Measurements from ENCODE around the gene NUMBL.

NUMBL gene

DNA sequence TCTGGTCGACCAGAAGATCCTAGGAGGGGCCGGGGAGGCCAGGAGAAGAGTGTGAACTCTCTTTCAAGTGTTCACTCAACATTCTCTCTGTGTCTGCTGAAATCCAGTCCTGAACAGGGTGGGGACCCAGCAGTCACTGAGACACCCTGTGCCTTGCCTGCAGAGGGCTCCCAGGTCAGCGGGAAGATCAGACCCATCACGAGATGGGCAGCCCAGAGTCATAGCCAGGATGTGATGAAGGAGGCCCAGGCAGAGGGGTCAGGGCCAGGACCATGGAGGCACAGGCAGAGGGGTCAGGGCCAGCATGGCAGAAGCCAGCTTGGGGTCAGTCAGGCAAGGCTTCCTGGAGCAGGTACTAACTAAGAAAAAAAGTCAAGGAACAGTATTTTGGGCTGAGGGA lies 9.4 kb downstream of the NUMBL start:
- no peaks in the 10 kb centered on the region for H3K9me3 ChIP-seq (ENCODE audit: control insufficient read depth, insufficient read depth, low read length)
- H3K36me3 ChIP-seq (ENCODE audit: control insufficient read depth, insufficient read depth, low read length), result peaks cover 20% of the 10 kb centered on the region
- no peaks in the 10 kb centered on the region for H3K27me3 ChIP-seq (ENCODE audit: control insufficient read depth, insufficient read depth, low read length)
- no peak overlapping the region for H3K27ac ChIP-seq (ENCODE audit: low read length)
- no peak for DNase-seq (ENCODE audit: low read depth, low spot score)
- no CpG with 5 or more reads among the region's 4 CpGs for WGBS (ENCODE audit: insufficient coverage, insufficient read length)
- no peaks in the 10 kb centered on the region for H3K4me1 ChIP-seq (ENCODE audit: control insufficient read depth, insufficient read depth, low read length)
- no peak overlapping the region for H3K4me3 ChIP-seq (ENCODE audit: low read length)

DNA sequence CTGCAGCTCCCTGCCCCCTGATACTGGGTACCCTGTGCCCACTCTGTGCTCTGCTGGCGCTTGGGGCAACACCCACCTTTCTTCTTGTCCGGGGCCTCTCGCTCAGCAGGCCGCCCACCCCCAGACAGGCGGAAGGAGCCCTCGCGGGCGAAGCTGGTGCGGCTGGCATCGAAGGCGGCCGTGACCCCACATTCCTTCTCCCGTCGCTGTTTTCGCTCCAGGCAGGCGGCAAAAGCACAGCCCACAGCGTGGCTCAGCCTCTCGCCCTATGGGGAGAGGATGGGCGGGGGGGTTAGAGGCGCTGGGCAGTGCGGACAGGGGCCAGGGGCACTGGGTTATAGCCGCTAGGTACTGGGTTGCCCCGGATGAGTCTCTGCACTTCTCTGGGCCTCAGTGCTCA lies 13.3 kb downstream of the NUMBL start:
- no peaks in the 10 kb centered on the region for H3K9me3 ChIP-seq (ENCODE audit: control insufficient read depth, insufficient read depth, low read length)
- no peaks in the 10 kb centered on the region for H3K27me3 ChIP-seq (ENCODE audit: control insufficient read depth, insufficient read depth, low read length)
- no peaks in the 10 kb centered on the region for H3K4me1 ChIP-seq (ENCODE audit: control insufficient read depth, insufficient read depth, low read length)
- no peak for DNase-seq (ENCODE audit: low read depth, low spot score)
- peaks cover 24% of the 10 kb centered on the region for H3K36me3 ChIP-seq (ENCODE audit: control insufficient read depth, insufficient read depth, low read length)
- no peak overlapping the region for H3K27ac ChIP-seq (ENCODE audit: low read length)
- H3K4me3 ChIP-seq (ENCODE audit: low read length), result no peak overlapping the region
- no CpG with 5 or more reads among the region's 23 CpGs for whole genome bisulfite sequencing (ENCODE audit: insufficient coverage, insufficient read length)

DNA sequence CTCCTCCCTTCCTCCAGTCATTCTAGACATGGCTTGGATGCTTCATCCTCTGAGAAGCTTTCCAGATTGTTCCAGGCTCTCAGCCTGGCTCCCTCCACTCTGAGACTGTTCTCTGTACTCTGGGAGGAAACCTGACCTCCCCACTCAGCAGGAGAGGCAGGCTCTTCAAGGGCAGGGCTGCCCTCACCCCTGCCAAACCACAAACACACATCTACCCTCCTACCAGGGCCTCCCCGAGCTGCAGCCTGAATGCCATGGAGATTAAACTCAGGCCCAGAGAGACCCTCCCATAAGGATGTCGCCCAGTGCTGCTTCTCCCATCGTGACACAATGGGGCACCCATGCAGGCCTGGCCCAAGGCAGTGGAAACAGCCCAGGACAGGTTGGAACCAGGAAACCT lies 16.2 kb downstream of the NUMBL start:
- no peak for DNase-seq (ENCODE audit: low read depth, low spot score)
- Histone ChIP-seq H3K9me3 (ENCODE audit: control insufficient read depth, insufficient read depth, low read length) (no peaks in the 10 kb centered on the region), H3K36me3 (ENCODE audit: control insufficient read depth, insufficient read depth, low read length) (peaks cover 34% of the 10 kb centered on the region), H3K27me3 (ENCODE audit: control insufficient read depth, insufficient read depth, low read length) (no peaks in the 10 kb centered on the region), H3K4me1 (ENCODE audit: control insufficient read depth, insufficient read depth, low read length) (no peaks in the 10 kb centered on the region), H3K4me3 (ENCODE audit: low read length) (no peak overlapping the region), H3K27ac (ENCODE audit: low read length) (no peak overlapping the region)
- WGBS (ENCODE audit: insufficient coverage, insufficient read length), result no CpG with 5 or more reads among the region's 3 CpGs

DNA sequence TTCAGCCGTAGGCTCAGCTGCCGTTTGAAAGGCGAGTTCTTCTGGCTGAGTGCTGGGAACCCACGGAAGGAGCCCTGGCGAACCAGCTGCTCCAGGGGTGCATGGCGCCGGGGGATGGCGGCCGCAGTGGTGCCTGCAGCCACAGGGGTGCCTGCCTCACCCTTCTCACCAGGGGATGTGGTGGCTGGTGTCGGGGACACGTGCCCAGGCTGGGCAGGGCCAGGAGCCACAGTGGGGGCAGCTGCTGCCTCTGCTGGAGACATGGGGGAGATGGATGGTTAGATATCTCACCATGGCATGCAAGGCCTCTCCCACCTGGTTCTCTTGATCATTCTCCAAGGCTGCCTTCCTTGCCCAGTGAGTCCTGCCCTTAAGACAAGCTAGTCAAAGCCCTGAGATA lies 17.1 kb downstream of the NUMBL start:
- peaks cover 35% of the 10 kb centered on the region for H3K36me3 ChIP-seq (ENCODE audit: control insufficient read depth, insufficient read depth, low read length)
- no peaks in the 10 kb centered on the region for H3K4me1 ChIP-seq (ENCODE audit: control insufficient read depth, insufficient read depth, low read length)
- no CpG with 5 or more reads among the region's 11 CpGs for WGBS (ENCODE audit: insufficient coverage, insufficient read length)
- no peak overlapping the region for H3K4me3 ChIP-seq (ENCODE audit: low read length)
- H3K27me3 ChIP-seq (ENCODE audit: control insufficient read depth, insufficient read depth, low read length), result no peaks in the 10 kb centered on the region
- no peaks in the 10 kb centered on the region for H3K9me3 ChIP-seq (ENCODE audit: control insufficient read depth, insufficient read depth, low read length)
- DNase-seq (ENCODE audit: low read depth, low spot score), result no peak
- no peak overlapping the region for H3K27ac ChIP-seq (ENCODE audit: low read length)

DNA sequence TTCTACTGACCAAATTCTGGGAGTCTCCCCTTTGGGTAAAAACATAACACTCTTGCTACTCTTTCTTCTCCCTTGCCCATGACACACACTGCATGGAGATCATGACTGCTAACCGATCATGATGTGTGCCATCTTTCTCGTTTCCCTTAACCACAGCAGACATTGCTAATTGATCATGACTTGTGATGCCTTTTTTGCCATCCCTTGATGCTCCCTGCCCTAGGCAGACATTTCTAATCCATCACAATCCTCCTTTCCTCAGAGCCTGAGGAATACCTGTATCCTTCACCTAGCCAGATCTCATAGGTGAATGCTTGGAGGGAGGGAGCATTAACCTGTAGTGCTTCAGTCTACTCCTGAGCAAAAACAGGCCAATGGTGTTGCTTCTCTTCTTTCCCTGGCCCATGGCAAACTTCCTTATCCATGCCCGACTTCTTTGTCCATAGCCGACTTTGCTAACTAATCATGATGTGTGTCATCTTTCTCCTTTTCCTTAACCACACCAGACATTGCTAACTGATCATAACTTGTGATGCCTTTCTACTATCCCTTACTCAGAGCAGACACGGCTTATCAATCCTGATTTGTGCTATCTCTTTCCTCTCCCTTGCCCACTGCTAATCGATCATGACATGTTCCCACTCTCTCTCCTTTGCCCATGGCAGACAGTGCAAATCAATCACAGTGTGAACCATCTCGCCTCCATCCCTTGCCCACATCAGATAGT lies 17.7 kb downstream of the NUMBL start:
- no peak overlapping the region for H3K4me3 ChIP-seq (ENCODE audit: low read length)
- H3K27me3 ChIP-seq (ENCODE audit: control insufficient read depth, insufficient read depth, low read length), result no peaks in the 10 kb centered on the region
- no peaks in the 10 kb centered on the region for H3K4me1 ChIP-seq (ENCODE audit: control insufficient read depth, insufficient read depth, low read length)
- DNase-seq (ENCODE audit: low read depth, low spot score), result no peak
- H3K27ac ChIP-seq (ENCODE audit: low read length), result no peak overlapping the region
- no peaks in the 10 kb centered on the region for H3K9me3 ChIP-seq (ENCODE audit: control insufficient read depth, insufficient read depth, low read length)
- H3K36me3 ChIP-seq (ENCODE audit: control insufficient read depth, insufficient read depth, low read length), result peaks cover 35% of the 10 kb centered on the region
- WGBS (ENCODE audit: insufficient coverage, insufficient read length), result no CpG with 5 or more reads among the region's 7 CpGs

DNA sequence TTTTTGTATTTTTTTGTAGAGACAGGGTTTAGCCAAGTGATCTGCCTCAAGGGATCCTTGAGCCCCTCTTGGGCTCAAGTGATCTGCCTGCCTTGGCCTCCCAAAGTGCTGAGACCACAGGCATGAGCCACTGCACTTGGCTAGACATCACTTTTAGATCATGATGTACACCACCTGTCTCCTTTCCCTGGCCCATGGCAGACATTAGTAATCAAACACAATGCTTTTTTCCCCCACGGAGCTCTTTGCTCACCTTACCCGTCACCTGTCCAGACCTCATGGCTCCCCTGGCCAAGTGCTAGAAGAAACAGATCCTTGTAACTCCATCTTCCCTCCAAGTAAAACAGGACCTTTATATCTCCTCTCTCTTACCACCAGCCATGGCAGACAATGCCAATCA lies 18.4 kb downstream of the NUMBL start:
- WGBS (ENCODE audit: insufficient coverage, insufficient read length), result no CpG with 5 or more reads among the region's 2 CpGs
- H3K27ac ChIP-seq (ENCODE audit: low read length), result no peak overlapping the region
- H3K36me3 ChIP-seq (ENCODE audit: control insufficient read depth, insufficient read depth, low read length), result peaks cover 32% of the 10 kb centered on the region
- no peak overlapping the region for H3K4me3 ChIP-seq (ENCODE audit: low read length)
- no peak for DNase-seq (ENCODE audit: low read depth, low spot score)
- H3K4me1 ChIP-seq (ENCODE audit: control insufficient read depth, insufficient read depth, low read length), result no peaks in the 10 kb centered on the region
- no peaks in the 10 kb centered on the region for H3K27me3 ChIP-seq (ENCODE audit: control insufficient read depth, insufficient read depth, low read length)
- no peaks in the 10 kb centered on the region for H3K9me3 ChIP-seq (ENCODE audit: control insufficient read depth, insufficient read depth, low read length)

DNA sequence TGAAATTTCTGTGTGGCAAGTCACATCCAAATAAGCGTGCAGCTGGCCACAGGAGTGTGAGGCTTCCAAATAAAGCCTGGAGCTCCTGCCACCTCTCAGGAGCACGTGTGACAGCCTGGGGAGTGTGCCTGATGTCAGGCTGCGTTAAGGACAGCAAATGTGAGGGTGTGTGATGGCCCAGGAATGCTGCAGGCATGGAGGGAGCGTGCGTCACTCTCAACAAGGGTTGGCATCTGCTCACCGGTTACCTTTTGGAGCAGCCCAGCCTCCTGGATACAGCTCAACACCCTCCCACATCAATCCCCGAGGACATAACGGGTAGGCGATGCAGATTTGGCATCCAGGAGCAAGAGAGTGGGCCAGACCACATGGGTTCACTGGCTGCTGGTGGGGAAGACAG lies 19.0 kb downstream of the NUMBL start:
- no peak overlapping the region for H3K4me3 ChIP-seq (ENCODE audit: low read length)

DNA sequence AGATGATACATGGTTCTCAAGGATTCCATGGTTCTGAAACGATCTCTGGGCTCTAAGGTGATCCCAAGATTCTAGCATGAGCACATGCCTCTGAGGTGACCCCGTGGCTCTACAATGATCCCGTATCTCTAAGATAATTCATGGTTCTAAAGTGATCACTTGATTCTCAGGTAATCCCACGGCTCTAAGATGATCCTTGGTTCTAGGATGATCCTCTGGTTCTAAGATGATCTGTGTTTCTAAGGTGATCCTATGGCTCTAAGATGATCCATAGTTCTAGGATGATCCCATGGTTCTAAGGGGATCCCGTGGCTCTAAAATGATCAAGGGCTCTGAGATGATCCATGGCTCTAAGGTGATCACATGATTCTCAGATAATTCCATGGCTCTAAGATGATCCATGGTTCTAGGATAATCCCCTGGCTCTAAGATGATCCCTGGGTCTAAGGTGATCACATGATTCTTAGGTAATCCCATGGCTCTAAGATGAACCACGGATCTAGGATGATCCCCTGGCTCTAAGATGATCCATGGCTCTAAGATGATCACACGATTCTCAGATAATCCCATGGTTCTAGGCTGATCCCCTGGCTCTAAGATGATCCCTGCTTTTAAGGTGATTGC lies 21.3 kb downstream of the NUMBL start:
- H3K4me3 ChIP-seq (ENCODE audit: low read length), result no peak overlapping the region
- peaks cover 31% of the 10 kb centered on the region for H3K36me3 ChIP-seq (ENCODE audit: control insufficient read depth, insufficient read depth, low read length)
- no peak for DNase-seq (ENCODE audit: low read depth, low spot score)
- H3K27ac ChIP-seq (ENCODE audit: low read length), result no peak overlapping the region
- no CpG with 5 or more reads among the region's 7 CpGs for WGBS (ENCODE audit: insufficient coverage, insufficient read length)
- H3K9me3 ChIP-seq (ENCODE audit: control insufficient read depth, insufficient read depth, low read length), result no peaks in the 10 kb centered on the region
- H3K27me3 ChIP-seq (ENCODE audit: control insufficient read depth, insufficient read depth, low read length), result no peaks in the 10 kb centered on the region
- no peaks in the 10 kb centered on the region for H3K4me1 ChIP-seq (ENCODE audit: control insufficient read depth, insufficient read depth, low read length)

More for the DNA sequence above, 19.0 kb downstream of the NUMBL start:
- WGBS (ENCODE audit: insufficient coverage, insufficient read length), result no CpG with 5 or more reads among the region's 9 CpGs
- Histone ChIP-seq H3K9me3 (ENCODE audit: control insufficient read depth, insufficient read depth, low read length) (no peaks in the 10 kb centered on the region), H3K36me3 (ENCODE audit: control insufficient read depth, insufficient read depth, low read length) (peaks cover 31% of the 10 kb centered on the region), H3K27ac (ENCODE audit: low read length) (no peak overlapping the region), H3K27me3 (ENCODE audit: control insufficient read depth, insufficient read depth, low read length) (no peaks in the 10 kb centered on the region), H3K4me1 (ENCODE audit: control insufficient read depth, insufficient read depth, low read length) (no peaks in the 10 kb centered on the region)
- DNase-seq (ENCODE audit: low read depth, low spot score), result no peak

DNA sequence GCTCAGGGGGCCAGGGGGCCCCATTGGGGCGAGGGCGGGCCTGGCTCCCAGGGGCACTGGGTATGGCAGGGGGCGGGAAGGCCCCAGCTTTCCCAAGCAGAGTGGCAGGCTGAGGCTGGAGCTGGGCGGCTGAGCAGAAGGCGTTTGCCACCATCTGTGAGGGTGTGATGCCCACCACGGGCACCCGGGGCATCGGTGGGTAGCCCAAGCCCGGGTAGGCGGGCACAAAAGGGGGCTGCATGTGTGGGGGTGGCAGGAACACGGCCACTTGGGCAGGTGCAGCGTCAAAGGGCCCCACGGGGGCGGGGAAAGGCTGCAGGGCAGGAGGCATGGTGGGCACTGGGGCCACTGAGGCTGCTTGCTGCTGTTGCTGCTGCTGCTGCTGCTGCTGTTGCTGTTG lies 22.8 kb downstream of the NUMBL start:
- no peaks in the 10 kb centered on the region for H3K9me3 ChIP-seq (ENCODE audit: control insufficient read depth, insufficient read depth, low read length)
- no peak overlapping the region for H3K27ac ChIP-seq (ENCODE audit: low read length)
- H3K27me3 ChIP-seq (ENCODE audit: control insufficient read depth, insufficient read depth, low read length), result no peaks in the 10 kb centered on the region
- no peak for DNase-seq (ENCODE audit: low read depth, low spot score)
- peaks cover 2% of the 10 kb centered on the region; the same call in 1 of the 2 replicates for H3K4me1 ChIP-seq (ENCODE audit: control insufficient read depth, insufficient read depth, low read length)
- WGBS (ENCODE audit: insufficient coverage, insufficient read length), result no CpG with 5 or more reads among the region's 14 CpGs
- no peak overlapping the region for H3K4me3 ChIP-seq (ENCODE audit: low read length)
- peaks cover 21% of the 10 kb centered on the region for H3K36me3 ChIP-seq (ENCODE audit: control insufficient read depth, insufficient read depth, low read length)

DNA sequence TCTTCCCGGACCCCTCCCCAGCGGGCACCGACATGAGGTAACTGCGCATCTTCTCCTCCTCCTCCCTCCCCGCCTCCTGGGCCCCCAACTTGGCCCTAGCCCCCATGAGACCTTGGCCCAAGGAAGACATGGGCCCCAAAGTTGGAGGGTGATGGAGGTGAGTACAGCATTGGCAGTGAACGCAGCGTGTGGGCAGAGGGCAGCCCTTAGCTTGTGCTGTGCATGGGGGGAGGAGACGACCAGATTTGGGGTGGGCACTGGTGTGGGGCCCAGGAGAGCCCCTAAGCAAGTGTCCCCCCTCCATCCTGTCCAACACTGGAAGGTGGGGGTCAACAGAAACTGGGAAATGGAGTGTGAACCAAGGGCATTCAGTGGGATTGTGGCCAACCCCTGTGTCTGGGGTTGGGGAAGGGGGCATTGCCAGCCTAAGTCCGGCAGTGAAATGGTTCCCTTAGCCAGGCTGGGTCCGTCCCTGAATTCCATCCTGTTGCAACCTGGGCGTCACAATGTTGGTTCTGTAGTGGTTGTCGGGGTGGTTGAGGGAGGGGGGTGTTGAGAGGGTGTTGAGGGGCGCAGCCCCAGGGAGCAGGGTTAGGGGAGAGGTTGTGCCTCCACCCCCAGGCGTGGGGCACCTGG lies 23.5 kb downstream of the NUMBL start:
- Histone ChIP-seq H3K4me1 (ENCODE audit: control insufficient read depth, insufficient read depth, low read length) (peaks cover 2% of the 10 kb centered on the region; the same call in 1 of the 2 replicates), H3K9me3 (ENCODE audit: control insufficient read depth, insufficient read depth, low read length) (no peaks in the 10 kb centered on the region), H3K27ac (ENCODE audit: low read length) (no peak overlapping the region), H3K4me3 (ENCODE audit: low read length) (no peak overlapping the region), H3K27me3 (ENCODE audit: control insufficient read depth, insufficient read depth, low read length) (no peaks in the 10 kb centered on the region), H3K36me3 (ENCODE audit: control insufficient read depth, insufficient read depth, low read length) (peaks cover 16% of the 10 kb centered on the region)
- no CpG with 5 or more reads among the region's 14 CpGs for WGBS (ENCODE audit: insufficient coverage, insufficient read length)
- no peak for DNase-seq (ENCODE audit: low read depth, low spot score)
